Measurements from ENCODE around the gene HEG1. TPM values are rescaled to one million over a fixed set of nuclear protein-coding genes. Genes with fewer than 3 reads are reported as not detected.
A peak's percentile ranks its signal among the peaks of the same experiment; 100 is the strongest.

The HEG1 gene
- total RNA-seq, 4 donors from 2014 or later = 13.6 to 22.7 (median 16.8) TPM

GRCh38 chr3:124935264-124935663 is 120.5 kb downstream of the HEG1 start:
- no peak overlapping the region for H3K4me3 ChIP-seq (ENCODE audit: low read depth, poor library complexity, severe bottlenecking)
- intact Hi-C loops (cut with DNase I; ENCODE audit: low total_unique reads) = no loop called here
- TF ChIP-seq CTCF (IDR thresholded peaks at IDR 0.05) = no peak
- no peak for TF ChIP-seq POLR2A (IDR thresholded peaks at IDR 0.05)
- DNase-seq (ENCODE audit: low spot score in 2 of 2) = no peak

GRCh38 chr3:124934577-124934976 is 121.2 kb downstream of the HEG1 start, which contains the start of gene MUC13:
MUC13 (minus strand) TSS chr3:124934751; CDS start chr3:124934712, 39 bp downstream.
- 84 to 93% methylated on average over 5 of the region's 5 CpGs for WGBS, 2 donors
- intact Hi-C loops (cut with DNase I; ENCODE audit: low total_unique reads) = no loop called here
- DNase-seq (ENCODE audit: low spot score in 2 of 2) = no peak
- no peak for TF ChIP-seq POLR2A (IDR thresholded peaks at IDR 0.05)
- TF ChIP-seq CTCF (IDR thresholded peaks at IDR 0.05) = no peak
- H3K4me3 ChIP-seq (ENCODE audit: low read depth, poor library complexity, severe bottlenecking) = no peak within 1 kb of the TSS

- DNase-seq (ENCODE audit: low spot score in 2 of 2) = peak in 1 of 2 donors; percentile 66
- 25 to 29% methylated on average over 4 of the region's 4 CpGs for WGBS, 2 donors
- no peak overlapping the region for H3K4me3 ChIP-seq (ENCODE audit: low read depth, poor library complexity, severe bottlenecking)
- intact Hi-C loops (cut with DNase I; ENCODE audit: low total_unique reads) = loop anchor here (10.0 kb wide), 1 partner anchor 506 kb away; no protein-coding TSS in a partner anchor
- TF ChIP-seq CTCF (IDR thresholded peaks at IDR 0.05) (no peak), POLR2A (IDR thresholded peaks at IDR 0.05) (no peak)
Observed at GRCh38 chr3:124928333-124929202, 127.2 kb downstream of the HEG1 start.

DNA sequence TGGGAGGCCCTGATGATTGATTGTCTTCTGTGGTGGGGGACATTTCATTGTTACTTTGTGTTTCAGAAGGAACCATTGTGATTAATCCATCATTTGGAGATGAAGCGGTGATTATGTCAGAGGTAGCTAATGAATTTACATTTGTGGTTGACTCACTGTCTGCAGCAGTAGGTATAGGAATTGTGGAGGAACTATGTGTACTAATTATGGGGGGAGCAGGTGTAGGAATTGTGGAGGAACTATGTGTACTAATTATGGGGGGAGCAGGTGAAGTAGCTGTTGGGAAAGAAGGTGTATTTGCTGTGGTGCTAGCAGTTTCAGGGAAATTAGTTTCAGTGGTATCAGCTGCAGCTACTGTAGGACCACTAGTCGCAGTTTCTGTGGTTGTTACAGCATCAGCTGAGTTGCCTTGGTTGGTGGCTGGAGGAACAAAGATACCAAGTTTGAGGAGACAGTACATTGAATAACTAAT is 128.2 kb downstream of the HEG1 start:
- intact Hi-C loops (cut with DNase I; ENCODE audit: low total_unique reads) = loop anchor here (10.0 kb wide), 1 partner anchor 507 kb away; no protein-coding TSS in a partner anchor
- TF ChIP-seq POLR2A (IDR thresholded peaks at IDR 0.05) (no peak), CTCF (IDR thresholded peaks at IDR 0.05) (no peak)
- WGBS, 2 donors = 90 to 92% methylated on average over 2 of the region's 2 CpGs
- no peak overlapping the region for H3K4me3 ChIP-seq (ENCODE audit: low read depth, poor library complexity, severe bottlenecking)
- DNase-seq (ENCODE audit: low spot score in 2 of 2) = no peak

GRCh38 chr3:124926426-124927101 is 129.2 kb downstream of the HEG1 start:
- TF ChIP-seq CTCF (IDR thresholded peaks at IDR 0.05) (no peak), POLR2A (IDR thresholded peaks at IDR 0.05) (no peak)
- DNase-seq (ENCODE audit: low spot score in 2 of 2) = peak in 1 of 2 donors; percentile 21
- intact Hi-C loops (cut with DNase I; ENCODE audit: low total_unique reads) = loop anchor here (10.0 kb wide), 1 partner anchor 508 kb away; no protein-coding TSS in a partner anchor
- no peak overlapping the region for H3K4me3 ChIP-seq (ENCODE audit: low read depth, poor library complexity, severe bottlenecking)
- 80 to 92% methylated on average over 4 of the region's 4 CpGs for WGBS, 2 donors

Measured in lower leg skin (tissue), 4 donors.